ENCODE results near the gene HLA-A.

HLA-A gene

GRCh38 chr6:29990931-29991330 is 48.6 kb downstream of the HLA-A start:
- no peak for DNase-seq

- DNase-seq: no peak
Observed at GRCh38 chr6:29992807-29993206, 50.5 kb downstream of the HLA-A start.

GRCh38 chr6:29994826-29995225 is 52.5 kb downstream of the HLA-A start:
- DNase-seq: no peak

- no peak for DNase-seq
Observed at GRCh38 chr6:29995340-29995777, 53.0 kb downstream of the HLA-A start.
